NCI-H2081 (cell line): Measurements from ENCODE around the gene CPPED1.

Source experiments
- DNase-seq, 2 experiments: peaks; one replicate each; lab custom pipeline; 2025; lab: John Stamatoyannopoulos, UW

The CPPED1 gene

GRCh38 chr16:12679660-12680272 lies 123.9 kb downstream of the CPPED1 start:
- no peak for DNase-seq

DNA sequence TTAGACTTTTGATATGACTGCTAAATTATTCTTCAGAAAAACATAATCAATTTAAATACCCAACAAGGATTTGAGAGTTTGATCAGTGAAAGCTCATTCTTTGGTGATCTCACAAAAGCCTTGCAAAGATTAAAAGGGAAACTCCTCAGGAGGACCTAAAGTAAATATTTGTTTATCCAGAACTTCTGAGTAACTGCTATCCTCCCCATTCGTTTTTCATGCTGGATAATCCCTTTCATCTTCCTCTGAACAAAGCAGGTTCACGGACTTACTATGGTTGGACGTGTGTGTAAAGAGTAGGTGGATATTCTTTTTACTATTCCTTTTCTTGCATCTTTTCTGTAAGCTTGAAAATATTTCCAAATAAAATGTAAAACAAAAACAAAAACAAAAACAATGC lies 124.7 kb downstream of the CPPED1 start:
- no peak for DNase-seq

DNA sequence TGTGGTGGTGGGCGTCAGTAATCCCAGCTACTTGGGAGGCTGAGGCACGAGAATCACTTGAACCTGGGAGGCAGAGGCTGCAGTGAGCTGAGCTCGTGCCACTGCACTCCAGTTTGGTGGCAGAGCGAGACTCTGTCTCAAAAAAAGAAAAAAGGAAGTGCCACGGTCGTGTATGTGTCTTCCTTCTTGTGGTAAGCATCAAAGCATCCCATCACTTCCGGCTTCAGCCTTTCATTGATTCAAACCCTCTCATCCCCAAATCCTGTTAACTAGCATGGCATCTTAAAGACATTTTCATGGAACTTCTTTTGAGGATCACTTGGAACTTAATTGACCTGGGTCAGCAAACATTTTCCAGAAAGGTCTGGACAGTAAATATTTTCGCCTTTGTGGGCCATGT lies 126.2 kb downstream of the CPPED1 start:
- DNase-seq, result no peak

DNA sequence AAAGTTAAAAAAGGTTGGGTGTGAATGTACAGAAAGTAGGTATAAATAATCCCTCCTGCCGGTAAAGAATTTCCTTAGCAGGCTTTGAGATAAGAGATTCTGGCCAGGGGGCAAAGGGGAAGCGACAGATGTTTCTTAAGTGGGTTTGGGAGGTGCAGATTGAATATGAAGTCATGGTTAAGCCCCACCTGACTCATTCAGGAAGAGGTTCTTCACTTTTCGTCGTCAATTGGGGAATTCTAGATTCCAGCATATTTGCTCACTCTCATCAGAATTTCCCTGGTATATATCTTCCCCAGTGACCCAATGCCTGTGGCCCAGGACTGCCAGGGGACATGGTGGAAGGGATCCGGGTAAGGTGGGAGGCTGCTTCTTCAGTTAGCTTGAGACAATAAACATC lies 127.8 kb downstream of the CPPED1 start:
- DNase-seq, result no peak

- DNase-seq, result no peak
Observed at GRCh38 chr16:12675046-12675445, 128.6 kb downstream of the CPPED1 start.

DNA sequence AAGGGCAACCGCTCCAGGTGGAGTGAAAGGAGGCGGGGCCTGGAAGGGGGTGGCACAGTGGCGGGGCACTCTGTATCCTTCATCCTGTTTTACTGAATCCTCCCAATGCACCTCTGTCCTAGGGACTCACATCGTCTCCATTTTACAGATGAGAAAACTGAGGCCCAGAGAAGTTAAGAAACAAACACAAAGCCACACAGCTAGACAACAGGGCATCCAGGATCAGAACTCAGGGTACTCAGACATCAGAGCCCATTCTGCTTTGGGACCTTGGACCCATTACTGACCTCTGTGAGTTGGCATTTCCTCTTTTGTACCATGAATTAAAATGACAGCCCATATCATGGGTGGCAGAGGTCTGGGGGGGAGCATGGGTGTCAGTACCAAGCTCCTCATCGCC lies 129.2 kb downstream of the CPPED1 start:
- DNase-seq, result no peak

GRCh38 chr16:12674071-12674470 lies 129.6 kb downstream of the CPPED1 start:
- DNase-seq, result no peak

- DNase-seq, result no peak
Observed at GRCh38 chr16:12673466-12673865, 130.2 kb downstream of the CPPED1 start.

DNA sequence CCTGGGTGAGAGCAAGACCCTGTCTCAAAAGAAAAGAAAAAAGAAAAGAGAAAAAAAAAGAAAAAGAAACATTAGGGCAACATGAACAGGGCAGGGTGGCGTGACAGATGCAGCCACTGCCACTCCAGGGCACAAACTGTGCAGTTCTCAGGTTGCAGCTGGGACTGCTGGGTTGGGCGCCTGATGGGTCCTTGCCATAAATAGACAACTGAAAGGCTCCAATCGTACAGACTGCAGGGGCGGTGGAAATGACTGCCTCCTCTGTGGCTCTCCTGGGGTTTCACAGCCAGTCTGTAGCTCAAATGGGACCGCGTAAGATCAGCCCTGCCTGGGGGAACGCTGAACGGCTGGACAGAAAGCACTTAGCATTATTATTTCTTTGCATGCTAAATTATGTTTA lies 130.7 kb downstream of the CPPED1 start:
- no peak for DNase-seq

GRCh38 chr16:12669908-12670307 lies 133.8 kb downstream of the CPPED1 start:
- no peak for DNase-seq

GRCh38 chr16:12667909-12668308 lies 135.8 kb downstream of the CPPED1 start:
- no peak for DNase-seq

DNA sequence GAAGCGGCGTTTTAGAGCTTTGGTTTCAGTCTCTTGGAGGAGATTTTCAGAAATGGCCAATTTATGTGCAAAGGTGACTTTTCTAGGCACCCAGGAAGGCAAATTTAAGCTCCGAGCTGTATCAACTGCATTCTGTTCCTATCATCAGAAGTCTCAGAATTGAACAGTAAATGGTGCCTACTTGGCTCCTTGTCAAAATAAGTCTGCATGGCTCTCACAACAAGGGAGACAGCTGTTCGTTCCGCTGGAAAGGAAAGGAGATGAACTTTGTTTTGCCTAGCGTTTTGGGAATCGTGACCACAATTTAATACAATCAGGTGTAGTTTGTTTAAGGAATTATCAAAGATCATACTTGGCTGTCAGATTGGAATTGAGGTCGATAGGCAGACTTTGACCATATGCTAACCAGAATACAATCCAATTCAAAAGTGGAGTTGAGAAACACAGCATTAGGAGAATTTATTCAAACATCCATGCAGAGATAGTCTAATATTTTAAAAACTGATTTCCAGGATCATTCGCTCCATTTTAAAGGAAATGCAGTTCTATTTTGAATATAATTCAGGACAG lies 139.4 kb downstream of the CPPED1 start:
- DNase-seq, result no peak

DNA sequence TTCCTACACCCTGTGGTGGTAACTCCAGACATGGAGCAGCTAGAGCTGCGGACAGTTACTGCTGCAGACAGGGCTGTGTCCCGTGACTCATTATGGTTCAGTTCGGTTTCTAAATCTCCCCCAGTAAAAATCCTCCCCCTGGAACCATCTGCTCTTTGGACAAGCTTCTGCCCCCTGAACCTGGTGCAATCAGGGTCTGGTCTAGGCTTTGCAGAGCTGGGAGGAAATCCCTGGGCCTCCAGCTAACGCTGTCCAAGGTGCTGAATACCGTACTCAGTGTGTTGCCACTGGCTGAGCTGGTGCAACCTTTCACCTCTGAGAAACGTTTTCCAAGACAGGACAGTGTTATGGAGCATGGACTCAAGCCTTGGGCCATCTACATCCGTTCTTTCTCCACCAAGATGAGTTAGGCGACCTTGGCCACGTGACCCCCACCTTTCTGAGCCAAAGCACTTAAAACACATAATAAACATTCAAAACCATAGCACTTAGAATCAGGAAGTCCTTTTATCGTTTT lies 142.0 kb downstream of the CPPED1 start:
- no peak for DNase-seq

DNA sequence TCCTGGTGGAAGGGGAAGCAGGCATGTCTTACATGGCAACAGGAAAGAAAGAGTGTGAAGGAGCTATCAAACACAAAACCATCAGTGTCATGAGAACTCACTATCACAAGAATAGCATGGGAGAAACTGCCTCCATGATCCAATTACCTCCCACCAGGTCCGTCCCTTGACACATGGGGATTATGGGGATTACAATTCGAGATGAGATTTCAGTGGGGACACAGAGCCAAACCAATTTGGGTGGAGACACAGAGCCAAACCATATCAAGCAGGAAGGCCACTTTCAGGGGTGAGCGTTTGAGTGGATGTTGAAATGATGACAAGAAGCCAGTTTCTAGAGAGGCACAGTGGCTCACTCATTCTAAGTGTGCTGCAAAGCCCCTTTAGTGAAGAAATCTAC lies 143.8 kb downstream of the CPPED1 start:
- no peak for DNase-seq

- DNase-seq, result no peak
Observed at GRCh38 chr16:12658506-12658905, 145.2 kb downstream of the CPPED1 start.

DNA sequence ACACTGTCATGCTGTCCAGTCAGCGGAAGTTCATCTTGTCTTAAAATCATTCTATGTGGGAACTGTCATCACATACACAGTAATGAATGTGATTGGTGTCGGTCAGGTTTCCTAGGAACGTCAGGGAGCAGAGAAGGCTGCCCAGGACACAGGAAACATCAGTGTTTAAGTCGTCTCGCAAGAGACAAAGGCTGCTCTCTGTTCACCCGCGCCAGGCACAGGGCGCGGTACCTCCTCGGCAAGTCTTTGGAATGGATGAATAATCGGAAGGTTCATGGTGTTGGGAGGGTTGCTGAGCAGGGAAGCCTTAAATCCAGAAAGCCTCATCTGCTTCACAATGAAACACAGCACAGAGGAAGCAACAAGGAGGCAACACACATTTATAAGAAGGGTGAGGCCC lies 148.2 kb downstream of the CPPED1 start:
- DNase-seq, result no peak

DNA sequence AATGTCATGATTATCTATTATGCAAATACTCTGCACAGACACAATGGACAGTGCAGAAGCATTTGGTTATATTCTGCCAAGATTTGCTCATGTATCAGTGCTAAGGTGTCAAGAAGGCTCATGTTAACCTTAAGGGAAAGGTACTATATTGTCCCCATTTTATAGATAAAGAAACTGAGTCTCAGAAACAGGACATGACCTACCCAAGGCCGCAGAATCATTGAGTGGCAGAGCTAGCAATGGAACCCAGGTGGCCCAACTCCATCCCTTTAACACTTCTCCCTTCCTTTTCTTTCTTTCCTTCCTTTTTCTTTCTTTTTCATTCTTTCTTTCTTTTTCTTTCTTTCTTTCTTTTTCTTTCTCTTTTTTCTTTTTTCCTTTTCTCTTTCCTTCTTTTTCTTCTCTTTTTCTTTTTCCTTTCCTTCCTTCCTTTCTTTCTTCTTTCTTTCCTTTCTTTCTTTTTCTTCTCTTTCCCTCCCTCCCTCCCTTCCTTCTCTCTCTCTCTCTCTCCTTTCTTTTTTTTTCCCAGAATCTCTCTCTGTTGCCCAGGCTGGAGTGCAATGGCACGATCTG lies 149.8 kb downstream of the CPPED1 start:
- no peak for DNase-seq

- no peak for DNase-seq
Observed at GRCh38 chr16:12652924-12653323, 150.8 kb downstream of the CPPED1 start.

DNA sequence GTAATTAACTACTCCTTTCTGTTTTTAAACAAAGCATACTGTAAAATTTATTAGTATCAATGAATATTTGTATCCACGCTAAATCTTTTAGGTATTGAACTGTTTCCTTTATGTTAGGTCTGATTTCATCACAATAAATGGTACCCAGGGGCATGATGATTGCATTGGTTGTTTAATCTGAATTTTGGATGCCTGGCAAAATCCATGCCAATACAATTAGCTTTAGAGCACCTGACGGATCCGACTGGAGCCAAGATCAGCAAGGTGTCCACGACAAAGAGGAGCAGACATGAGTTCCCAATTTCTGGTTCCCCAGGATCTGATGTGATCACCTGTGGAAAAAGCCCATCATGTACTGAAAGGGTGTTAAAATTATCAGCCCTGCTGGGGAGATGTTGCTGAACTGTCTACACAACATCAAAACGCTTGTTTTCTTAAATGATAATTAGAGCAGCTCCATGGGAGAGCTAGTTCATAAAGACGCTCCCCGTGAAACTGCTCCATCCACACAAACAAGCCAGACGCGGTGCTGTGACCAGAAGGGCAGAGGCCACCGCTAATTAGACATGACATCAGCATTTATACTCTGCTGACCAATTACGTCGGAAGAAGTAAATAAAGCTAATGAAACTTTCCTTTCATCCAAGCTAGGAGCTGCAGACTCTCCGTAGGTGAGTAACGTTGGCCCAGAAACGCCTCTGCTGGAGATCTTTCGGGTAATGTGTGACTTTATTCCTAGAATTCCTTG lies 151.7 kb downstream of the CPPED1 start:
- DNase-seq, result peak; percentile 19 to 45

GRCh38 chr16:12649356-12649755 lies 154.3 kb downstream of the CPPED1 start:
- DNase-seq, result no peak

GRCh38 chr16:12646490-12647274 lies 157.0 kb downstream of the CPPED1 start:
- DNase-seq, result no peak

- DNase-seq, result no peak
Observed at GRCh38 chr16:12646098-12646489, 157.6 kb downstream of the CPPED1 start.
